ENCODE data around the gene CHMP4B. TPM values are rescaled to one million over a fixed set of nuclear protein-coding genes. Genes with fewer than 3 reads are reported as not detected.

CHMP4B gene
- polyA plus RNA-seq, 1 experiment, result 65.3 TPM

GRCh38 chr20:33798444-33798843, 12.7 kb upstream of the CHMP4B start:
- H3K36me3 ChIP-seq (ENCODE audit: control insufficient read depth, insufficient read depth, low read length), result no peaks in the 10 kb centered on the region
- H3K27me3 ChIP-seq (ENCODE audit: control insufficient read depth, insufficient read depth, low read length), result no peaks in the 10 kb centered on the region
- POLR2A ChIA-PET, result no interaction called here
- TF ChIP-seq, protein P1, sequence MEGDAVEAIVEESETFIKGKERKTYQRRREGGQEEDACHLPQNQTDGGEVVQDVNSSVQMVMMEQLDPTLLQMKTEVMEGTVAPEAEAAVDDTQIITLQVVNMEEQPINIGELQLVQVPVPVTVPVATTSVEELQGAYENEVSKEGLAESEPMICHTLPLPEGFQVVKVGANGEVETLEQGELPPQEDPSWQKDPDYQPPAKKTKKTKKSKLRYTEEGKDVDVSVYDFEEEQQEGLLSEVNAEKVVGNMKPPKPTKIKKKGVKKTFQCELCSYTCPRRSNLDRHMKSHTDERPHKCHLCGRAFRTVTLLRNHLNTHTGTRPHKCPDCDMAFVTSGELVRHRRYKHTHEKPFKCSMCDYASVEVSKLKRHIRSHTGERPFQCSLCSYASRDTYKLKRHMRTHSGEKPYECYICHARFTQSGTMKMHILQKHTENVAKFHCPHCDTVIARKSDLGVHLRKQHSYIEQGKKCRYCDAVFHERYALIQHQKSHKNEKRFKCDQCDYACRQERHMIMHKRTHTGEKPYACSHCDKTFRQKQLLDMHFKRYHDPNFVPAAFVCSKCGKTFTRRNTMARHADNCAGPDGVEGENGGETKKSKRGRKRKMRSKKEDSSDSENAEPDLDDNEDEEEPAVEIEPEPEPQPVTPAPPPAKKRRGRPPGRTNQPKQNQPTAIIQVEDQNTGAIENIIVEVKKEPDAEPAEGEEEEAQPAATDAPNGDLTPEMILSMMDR (IDR thresholded peaks at IDR 0.05; ENCODE audit: insufficient read depth, low read depth, low read length), result no peak
- CTCF ChIA-PET, result no interaction called here
- no peak overlapping the region for H3K4me3 ChIP-seq (ENCODE audit: low read depth, low read length)
- DNase-seq (ENCODE audit: low read depth), result no peak

DNA sequence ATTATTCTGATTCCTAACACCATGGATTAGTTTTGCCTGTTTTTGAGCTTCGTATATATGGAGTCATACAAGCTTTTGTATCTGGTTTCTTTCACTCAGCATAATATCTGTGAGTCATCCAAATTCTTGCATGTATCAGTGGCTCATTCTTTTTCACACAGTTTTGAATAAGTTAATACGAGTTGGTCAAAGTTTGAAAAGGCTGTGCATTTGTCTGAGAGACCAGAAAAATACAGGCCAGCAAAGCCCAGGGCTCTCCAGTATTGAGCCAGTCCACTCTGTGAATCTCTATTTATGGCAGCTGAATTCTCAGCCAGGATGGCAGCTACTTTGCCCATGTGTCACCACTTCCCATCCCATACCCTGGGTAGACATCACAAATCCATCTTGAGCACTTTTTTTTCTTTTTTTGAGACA, 7.2 kb upstream of the CHMP4B start:
- ChIA-PET CTCF (interaction anchor here (1.2 to 2.0 kb wide), 3 partner anchors 9 to 14 kb away, joined by 4 to 11 read pairs (median 7); no protein-coding TSS in a partner anchor), POLR2A (no interaction called here)
- peak; percentile 19 for DNase-seq (ENCODE audit: low read depth)
- no peaks in the 10 kb centered on the region for H3K36me3 ChIP-seq (ENCODE audit: control insufficient read depth, insufficient read depth, low read length)
- no peak overlapping the region for H3K4me3 ChIP-seq (ENCODE audit: low read depth, low read length)
- no peaks in the 10 kb centered on the region for H3K27me3 ChIP-seq (ENCODE audit: control insufficient read depth, insufficient read depth, low read length)
- TF ChIP-seq, protein P1 (IDR thresholded peaks at IDR 0.05; ENCODE audit: insufficient read depth, low read depth, low read length), result no peak

- no peaks in the 10 kb centered on the region for H3K27me3 ChIP-seq (ENCODE audit: control insufficient read depth, insufficient read depth, low read length)
- POLR2A ChIA-PET, result no interaction called here
- no peak for DNase-seq (ENCODE audit: low read depth)
- H3K36me3 ChIP-seq (ENCODE audit: control insufficient read depth, insufficient read depth, low read length), result no peaks in the 10 kb centered on the region
- no peak overlapping the region for H3K4me3 ChIP-seq (ENCODE audit: low read depth, low read length)
- TF ChIP-seq, protein P1 (IDR thresholded peaks at IDR 0.05; ENCODE audit: insufficient read depth, low read depth, low read length), result no peak
- CTCF ChIA-PET, result interaction anchor here (0.6 to 1.0 kb wide), 3 partner anchors 16 to 122 kb away, joined by 3 to 4 read pairs (median 4); no protein-coding TSS in a partner anchor
Observed at GRCh38 chr20:33808388-33808787, 2.8 kb upstream of the CHMP4B start.

- H3K36me3 ChIP-seq (ENCODE audit: control insufficient read depth, insufficient read depth, low read length), result no peaks in the 10 kb centered on the region
- H3K4me3 ChIP-seq (ENCODE audit: low read depth, low read length), result no peak overlapping the region
- DNase-seq (ENCODE audit: low read depth), result no peak
- TF ChIP-seq, protein P1 (IDR thresholded peaks at IDR 0.05; ENCODE audit: insufficient read depth, low read depth, low read length), result no peak
- POLR2A ChIA-PET, result no interaction called here
- CTCF ChIA-PET, result interaction anchor here (0.6 to 1.4 kb wide), 4 partner anchors 9 to 1772 kb away, joined by 3 read pairs; no protein-coding TSS in a partner anchor
- no peaks in the 10 kb centered on the region for H3K27me3 ChIP-seq (ENCODE audit: control insufficient read depth, insufficient read depth, low read length)
Observed at GRCh38 chr20:33810259-33810658, 889 bp upstream of the CHMP4B start.

DNA sequence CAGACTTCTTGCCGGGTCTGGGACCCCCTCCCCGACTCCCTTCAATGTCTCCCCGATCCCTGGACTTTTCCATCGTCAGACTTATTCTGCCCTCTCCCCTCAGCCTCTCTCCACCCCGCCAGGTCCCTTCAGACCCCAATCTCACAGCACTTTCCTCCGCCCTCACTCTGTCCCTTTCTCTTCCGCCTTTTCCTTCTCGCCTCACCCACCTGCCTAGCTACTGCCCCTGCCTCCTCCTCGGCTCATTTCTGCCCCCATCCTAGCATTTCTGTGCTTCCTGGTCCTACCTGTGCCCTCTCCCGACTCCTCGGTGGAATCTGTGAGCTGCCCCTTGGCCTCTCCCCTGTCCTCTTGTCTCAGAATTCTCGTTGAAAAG, 616 bp downstream of the CHMP4B start:
- CTCF ChIA-PET, result interaction anchor here (1.2 to 2.0 kb wide), 4 partner anchors 12 to 257 kb away, joined by 3 to 7 read pairs (median 4); no protein-coding TSS in a partner anchor
- no peak for DNase-seq (ENCODE audit: low read depth)
- Histone ChIP-seq H3K27me3 (ENCODE audit: control insufficient read depth, insufficient read depth, low read length) (no peaks in the 10 kb centered on the region), H3K36me3 (ENCODE audit: control insufficient read depth, insufficient read depth, low read length) (no peaks in the 10 kb centered on the region), H3K4me3 (ENCODE audit: low read depth, low read length) (peak overlapping the region; percentile 93)
- POLR2A ChIA-PET, result interaction anchor here (0.5 kb wide), 1 partner anchor 10 kb away, joined by 4 read pairs; no protein-coding TSS in a partner anchor
- TF ChIP-seq, protein P1 (IDR thresholded peaks at IDR 0.05; ENCODE audit: insufficient read depth, low read depth, low read length), result no peak

Data from BJ (cell line).